HepG2 (cell line): ENCODE results near the gene ZNF8. TPM values are rescaled to one million over a fixed set of nuclear protein-coding genes. Genes with fewer than 3 reads are reported as not detected.

Source experiments
- ATAC-seq: fragments of 200-7000 bp; cut with Tn5 transposase; 3 replicates; pipeline ENCODE4 v1.9.1; 2020; ENCODE audit warnings: mild to moderate bottlenecking, moderate library complexity
- BruUV-seq: library from RNA; stranded (reverse); fragments of 400-500 nt; replicated peaks from 2 replicates; lab custom pipeline; 2021; lab: Mats Ljungman, UMichigan
- CTCF ChIA-PET: fragments of 300-600 bp; formaldehyde crosslinking; extraction: SDS; loops from one replicate; lab custom pipeline; 2021; ENCODE audit warnings: low total read pairs, inconsistent platforms, low intra/inter-chr PET ratio; lab: Yijun Ruan, JAX
- POLR2A ChIA-PET: fragments of 350-600 bp; sonication (Branson Sonifier 250); formaldehyde crosslinking; loops from one replicate; lab custom pipeline; 2020; ENCODE audit warnings: antibody characterized with exemption, inconsistent platforms; lab: Yijun Ruan, JAX
- DNase-seq: peaks from one replicate; pipeline ENCODE4 v3.0.0-alpha.2; 2015; ENCODE audit warnings: low spot score
- FAIRE-seq: peaks from 3 replicates; lab custom pipeline; 2011; peaks lifted over from hg19 to GRCh38; lab: Jason Lieb, UNC
- H2AFZ ChIP-seq: one replicate; pipeline ENCODE4 v1.6.1; 2011; ENCODE audit warnings: low read length, inconsistent platforms
- H3K27ac ChIP-seq: fragments of 300-600 bp; 3 replicates; pipeline ENCODE4 v1.8.0; 2011; ENCODE audit warnings: mixed run types, mild to moderate bottlenecking, mixed read lengths, low read length, inconsistent platforms; ENCODE audit not compliant: insufficient read depth; ENCODE audit errors: extremely low read length
- H3K27me3 ChIP-seq, 2 experiments: fragments of 200-600 bp in 1 of 2; 2 replicates in 1 of 2; 3 replicates in 1 of 2; pipeline versions ENCODE4 v1.6.0 to v1.8.0; 2011; ENCODE audit warnings: low read length in 2 of 2, mild to moderate bottlenecking in 2 of 2, moderate library complexity in 2 of 2, inconsistent platforms in 1 of 2; ENCODE audit not compliant: insufficient read depth in 2 of 2, control insufficient read depth in 1 of 2
- H3K36me3 ChIP-seq, 2 experiments: fragments of 200-600 bp in 1 of 2; replicated peaks in 1 of 2; 2 replicates in 1 of 2; 3 replicates in 1 of 2; pipeline versions ENCODE4 v1.5.1 to v1.8.0; 2011; ENCODE audit warnings: low read length in 2 of 2, inconsistent platforms in 1 of 2; ENCODE audit not compliant: insufficient read depth in 2 of 2, control insufficient read depth in 1 of 2
- H3K4me1 ChIP-seq: 2 replicates; pipeline ENCODE4 v1.5.1; 2012; ENCODE audit warnings: low read length, inconsistent platforms; ENCODE audit not compliant: insufficient read depth
- H3K4me2 ChIP-seq: 2 replicates; pipeline ENCODE4 v1.6.0; 2011; ENCODE audit warnings: low read depth, low read length, inconsistent platforms
- H3K4me3 ChIP-seq, 3 experiments: fragments of 200-600 bp in 1 of 3; sonication (generic), shearing (Covaris generic) in 1 of 3; replicated peaks in 1 of 3; 2 replicates each; pipeline ENCODE4 v1.5.1; 2011 to 2016; ENCODE audit warnings: low read length in 3 of 3, inconsistent platforms in 2 of 3, low read depth in 2 of 3, mild to moderate bottlenecking in 2 of 3, control low read depth in 1 of 3, mixed read lengths in 1 of 3; ENCODE audit not compliant: insufficient read depth in 1 of 3
- H3K79me2 ChIP-seq: one replicate; pipeline ENCODE4 v1.6.1; 2011; ENCODE audit warnings: low read length, inconsistent platforms; ENCODE audit not compliant: insufficient read depth
- H3K9ac ChIP-seq: 2 replicates; pipeline ENCODE4 v1.6.0; 2011; ENCODE audit warnings: mild to moderate bottlenecking, low read depth, low read length, inconsistent platforms; ENCODE audit not compliant: insufficient read depth
- H3K9me3 ChIP-seq: 2 replicates; pipeline ENCODE4 v1.5.1; 2012; ENCODE audit warnings: mild to moderate bottlenecking, low read length
- H4K20me1 ChIP-seq: 2 replicates; pipeline ENCODE4 v1.6.0; 2011; ENCODE audit warnings: inconsistent platforms, mild to moderate bottlenecking, low read length, moderate library complexity; ENCODE audit not compliant: insufficient read depth
- HNF4A ChIP-seq: sonication (generic); formaldehyde crosslinking; IDR thresholded peaks from 2 replicates; pipeline ENCODE4 v1.4.0; 2020; ENCODE audit warnings: missing genetic modification reagents
- POLR2AphosphoS5 ChIP-seq: IDR thresholded peaks from 2 replicates; pipeline ENCODE4 v1.6.1; 2012; ENCODE audit warnings: low read depth, low read length
- STAT5B ChIP-seq: sonication (generic); formaldehyde crosslinking; IDR thresholded peaks from 2 replicates; pipeline ENCODE4 v1.4.0; 2020; ENCODE audit warnings: missing genetic modification reagents
- ZMAT3 ChIP-seq: sonication (generic); formaldehyde crosslinking; conservative IDR thresholded peaks from 2 replicates; pipeline ENCODE4 v1.7.0; 2021; ENCODE audit warnings: missing genetic modification reagents
- ZNF557 ChIP-seq: sonication (generic); formaldehyde crosslinking; IDR thresholded peaks from 2 replicates; pipeline ENCODE4 v1.4.0; 2020; ENCODE audit warnings: missing genetic modification reagents
- ZNF775 ChIP-seq: sonication (generic); formaldehyde crosslinking; IDR thresholded peaks from 2 replicates; pipeline ENCODE4 v1.4.0; 2020; ENCODE audit warnings: missing genetic modification reagents, mild to moderate bottlenecking, moderate library complexity, borderline replicate concordance
- ZNF816 ChIP-seq: sonication (generic); formaldehyde crosslinking; IDR thresholded peaks from 2 replicates; pipeline ENCODE4 v1.8.0; 2022; ENCODE audit warnings: missing genetic modification reagents, mild to moderate bottlenecking, borderline replicate concordance
- WGBS: methylation state at CpG from one replicate; pipeline ENCODE4 v1.1.6; 2017; ENCODE audit warnings: low lambda C conversion rate; 5-methylcytosine and 5-hydroxymethylcytosine counted together
- in situ Hi-C: cut with HindIII; loops from 2 replicates; pipeline ENCODE4 v1.10.0; 2017; ENCODE audit warnings: low pct_unique_long_range_greater_than_20kb; ENCODE audit not compliant: extremely low pct_ligation_motif_present
- intact Hi-C: fragments of 100-400 bp; cut with micrococcal nuclease; formaldehyde crosslinking; loops from one replicate; pipeline ENCODE4 v1.10.0; 2022; ENCODE audit not compliant: unreplicated experiment
- polyA plus RNA-seq, 8 experiments: library from polyadenylated mRNA; depleted of rRNA in 3 of 8; stranded (reverse) in 7 of 8; unstranded in 1 of 8; fragments of >200 nt; fragmentation: Illumina TruSeq in 4 of 8; extraction: Trizol in 4 of 8; gene quantifications; 2 replicates each; pipeline versions ENCODE4 v1.2.1 to v1.2.3, GENCODE V29; 2011 to 2016; ENCODE audit warnings: low read depth in 4 of 8, missing spikeins in 1 of 8, mixed read lengths in 1 of 8; ENCODE audit not compliant: insufficient read depth in 1 of 8
- total RNA-seq, 5 experiments: library from RNA; depleted of rRNA; stranded (reverse); fragments of >200 nt; fragmentation: Illumina TruSeq; extraction: Trizol; gene quantifications; 2 replicates each; pipeline ENCODE4 v1.2.3, GENCODE V29; 2016; ENCODE audit warnings: low read depth in 1 of 5
- TF ChIP-seq, protein P1 (sequence below): sonication (generic); formaldehyde crosslinking; IDR thresholded peaks from 2 replicates; pipeline ENCODE4 v1.4.0; 2020; ENCODE audit warnings: mild to moderate bottlenecking, missing genetic modification reagents

The ZNF8 gene
- total and polyA plus RNA-seq, 2 of the 13 experiments (the other 11 are each of a cell fraction or from before 2014, with no cell fraction given) = 3.1 to 3.3 TPM

DNA sequence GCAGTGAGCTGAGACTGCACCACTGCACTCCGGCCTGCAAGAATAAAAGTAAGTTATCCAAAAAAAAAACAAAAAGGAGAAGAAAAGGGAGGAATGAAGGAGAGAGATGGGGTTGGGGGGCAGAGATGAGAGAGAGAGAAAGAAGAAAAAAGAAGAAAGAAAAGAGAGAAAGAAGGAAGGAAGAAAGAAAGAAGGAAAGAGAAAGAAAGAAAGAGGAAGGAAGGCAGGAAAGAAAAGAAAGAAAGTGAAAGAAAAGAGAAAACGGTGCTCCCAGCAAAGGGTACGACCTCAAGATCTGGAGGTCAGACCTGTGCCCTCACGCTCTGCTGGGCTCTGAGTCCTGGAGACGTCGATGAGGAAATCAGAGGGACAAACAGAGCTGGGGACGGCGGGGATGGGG, 70.8 kb downstream of the ZNF8 start:
- H3K4me1 ChIP-seq = peaks cover 43% of the 10 kb centered on the region
- H3K4me3 ChIP-seq = no peak overlapping the region
- no peak for DNase-seq
- no peaks in the 10 kb centered on the region for H3K27me3 ChIP-seq
- in situ Hi-C loops (no loop called here), intact Hi-C loops (no loop called here)
- no peak overlapping the region for H3K9ac ChIP-seq
- ChIA-PET CTCF (no interaction called here), POLR2A (interaction anchor here (1.5 kb wide), 1 partner anchor 13 kb away, joined by 5 read pairs; the partner anchor contains the start of gene ZNF497)
- no peak overlapping the region for H3K4me2 ChIP-seq
- ATAC-seq = no peak
- no peak for FAIRE-seq
- H3K27ac ChIP-seq = no peak overlapping the region
- TF ChIP-seq, protein P1, sequence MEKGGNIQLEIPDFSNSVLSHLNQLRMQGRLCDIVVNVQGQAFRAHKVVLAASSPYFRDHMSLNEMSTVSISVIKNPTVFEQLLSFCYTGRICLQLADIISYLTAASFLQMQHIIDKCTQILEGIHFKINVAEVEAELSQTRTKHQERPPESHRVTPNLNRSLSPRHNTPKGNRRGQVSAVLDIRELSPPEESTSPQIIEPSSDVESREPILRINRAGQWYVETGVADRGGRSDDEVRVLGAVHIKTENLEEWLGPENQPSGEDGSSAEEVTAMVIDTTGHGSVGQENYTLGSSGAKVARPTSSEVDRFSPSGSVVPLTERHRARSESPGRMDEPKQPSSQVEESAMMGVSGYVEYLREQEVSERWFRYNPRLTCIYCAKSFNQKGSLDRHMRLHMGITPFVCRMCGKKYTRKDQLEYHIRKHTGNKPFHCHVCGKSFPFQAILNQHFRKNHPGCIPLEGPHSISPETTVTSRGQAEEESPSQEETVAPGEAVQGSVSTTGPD (CRISPR knock-in tag) = no peak
- TF ChIP-seq ZMAT3 (CRISPR knock-in tag) (no peak), POLR2AphosphoS5 (no peak), ZNF775 (CRISPR knock-in tag) (no peak), STAT5B (CRISPR knock-in tag) (no peak), HNF4A (CRISPR knock-in tag) (no peak), ZNF816 (CRISPR knock-in tag) (no peak), ZNF557 (CRISPR knock-in tag) (no peak)
- H3K36me3 ChIP-seq = no peaks in the 10 kb centered on the region
- H3K9me3 ChIP-seq = no peaks in the 10 kb centered on the region
- H2AFZ ChIP-seq = no peak overlapping the region
- whole genome bisulfite sequencing = 79% methylated on average over 8 of the region's 8 CpGs
- no TSS peak for BruUV-seq
- H3K79me2 ChIP-seq = no peaks in the 10 kb centered on the region
- no peaks in the 10 kb centered on the region for H4K20me1 ChIP-seq
